ENCODE results near the gene KRTAP13-4. TPM values are rescaled to one million over a fixed set of nuclear protein-coding genes. Genes with fewer than 3 reads are reported as not detected.

Gene KRTAP13-4
- polyA plus RNA-seq (2012; ENCODE audit: low read depth, missing spikeins): not detected

GRCh38 chr21:30430170-30430655 is at the start of gene KRTAP13-4:
TSS of gene KRTAP13-4 (plus strand) at chr21:30430220. CDS start at chr21:30430276, 56 bp downstream.
- no peak for FAIRE-seq
- no peak for DNase-seq (ENCODE audit: insufficient read length, low spot score)
- no peak for TF ChIP-seq SPI1 (IDR thresholded peaks at IDR 0.05; ENCODE audit: low read depth, low read length)
- TF ChIP-seq POU2F2 (IDR thresholded peaks at IDR 0.05; ENCODE audit: low read depth, low read length): no peak
- no peak for TF ChIP-seq TAF1 (IDR thresholded peaks at IDR 0.05; ENCODE audit: low read depth, low read length)
- TF ChIP-seq PAX5 (IDR thresholded peaks at IDR 0.05; ENCODE audit: insufficient read depth, low read length, severe bottlenecking): no peak
- no peak for TF ChIP-seq POLR2AphosphoS5 (IDR thresholded peaks at IDR 0.05; ENCODE audit: low read depth, low read length)
- no peak for TF ChIP-seq POLR2A (IDR thresholded peaks at IDR 0.05; ENCODE audit: low read depth, low read length)

GRCh38 chr21:30382201-30382600 is 47.8 kb upstream of the KRTAP13-4 start:
- FAIRE-seq (no peak), DNase-seq (ENCODE audit: insufficient read length, low spot score) (no peak)

GRCh38 chr21:30391492-30392025 is 38.5 kb upstream of the KRTAP13-4 start:
- DNase-seq (ENCODE audit: insufficient read length, low spot score): no peak
- TF ChIP-seq PAX5 (IDR thresholded peaks at IDR 0.05; ENCODE audit: insufficient read depth, low read length, severe bottlenecking) (no peak), SPI1 (IDR thresholded peaks at IDR 0.05; ENCODE audit: low read depth, low read length) (no peak), POLR2A (IDR thresholded peaks at IDR 0.05; ENCODE audit: low read depth, low read length) (no peak), POU2F2 (IDR thresholded peaks at IDR 0.05; ENCODE audit: low read depth, low read length) (no peak), TAF1 (IDR thresholded peaks at IDR 0.05; ENCODE audit: low read depth, low read length) (no peak), POLR2AphosphoS5 (IDR thresholded peaks at IDR 0.05; ENCODE audit: low read depth, low read length) (no peak)
- no peak for FAIRE-seq

More at GRCh38 chr21:30382201-30382600, 47.8 kb upstream of the KRTAP13-4 start:
- TF ChIP-seq POLR2AphosphoS5 (IDR thresholded peaks at IDR 0.05; ENCODE audit: low read depth, low read length): no peak
- no peak for TF ChIP-seq TAF1 (IDR thresholded peaks at IDR 0.05; ENCODE audit: low read depth, low read length)
- no peak for TF ChIP-seq PAX5 (IDR thresholded peaks at IDR 0.05; ENCODE audit: insufficient read depth, low read length, severe bottlenecking)
- no peak for TF ChIP-seq SPI1 (IDR thresholded peaks at IDR 0.05; ENCODE audit: low read depth, low read length)
- TF ChIP-seq POU2F2 (IDR thresholded peaks at IDR 0.05; ENCODE audit: low read depth, low read length): no peak
- no peak for TF ChIP-seq POLR2A (IDR thresholded peaks at IDR 0.05; ENCODE audit: low read depth, low read length)

GRCh38 chr21:30395731-30396130 is 34.3 kb upstream of the KRTAP13-4 start, which contains the start of gene KRTAP13-1:
TSS of gene KRTAP13-1 (plus strand) at chr21:30396031. CDS start at chr21:30396087, 56 bp downstream.
- FAIRE-seq (no peak), DNase-seq (ENCODE audit: insufficient read length, low spot score) (no peak)
- no peak for TF ChIP-seq TAF1 (IDR thresholded peaks at IDR 0.05; ENCODE audit: low read depth, low read length)
- no peak for TF ChIP-seq POLR2AphosphoS5 (IDR thresholded peaks at IDR 0.05; ENCODE audit: low read depth, low read length)
- no peak for TF ChIP-seq PAX5 (IDR thresholded peaks at IDR 0.05; ENCODE audit: insufficient read depth, low read length, severe bottlenecking)
- no peak for TF ChIP-seq SPI1 (IDR thresholded peaks at IDR 0.05; ENCODE audit: low read depth, low read length)
- TF ChIP-seq POU2F2 (IDR thresholded peaks at IDR 0.05; ENCODE audit: low read depth, low read length): no peak
- TF ChIP-seq POLR2A (IDR thresholded peaks at IDR 0.05; ENCODE audit: low read depth, low read length): no peak

- FAIRE-seq: peak; percentile 13
- no peak for TF ChIP-seq POU2F2 (IDR thresholded peaks at IDR 0.05; ENCODE audit: low read depth, low read length)
- no peak for TF ChIP-seq POLR2A (IDR thresholded peaks at IDR 0.05; ENCODE audit: low read depth, low read length)
- TF ChIP-seq POLR2AphosphoS5 (IDR thresholded peaks at IDR 0.05; ENCODE audit: low read depth, low read length): no peak
- TF ChIP-seq SPI1 (IDR thresholded peaks at IDR 0.05; ENCODE audit: low read depth, low read length): no peak
- no peak for TF ChIP-seq TAF1 (IDR thresholded peaks at IDR 0.05; ENCODE audit: low read depth, low read length)
- TF ChIP-seq PAX5 (IDR thresholded peaks at IDR 0.05; ENCODE audit: insufficient read depth, low read length, severe bottlenecking): no peak
- DNase-seq (ENCODE audit: insufficient read length, low spot score): no peak
These were observed 21.1 kb upstream of the KRTAP13-4 start for GRCh38 chr21:30408782-30409494.

- no peak for TF ChIP-seq SPI1 (IDR thresholded peaks at IDR 0.05; ENCODE audit: low read depth, low read length)
- FAIRE-seq (no peak), DNase-seq (ENCODE audit: insufficient read length, low spot score) (no peak)
These were observed 14.0 kb upstream of the KRTAP13-4 start for GRCh38 chr21:30415993-30416392.

- TF ChIP-seq POLR2AphosphoS5 (IDR thresholded peaks at IDR 0.05; ENCODE audit: low read depth, low read length): no peak
- no peak for TF ChIP-seq SPI1 (IDR thresholded peaks at IDR 0.05; ENCODE audit: low read depth, low read length)
- no peak for TF ChIP-seq POU2F2 (IDR thresholded peaks at IDR 0.05; ENCODE audit: low read depth, low read length)
- TF ChIP-seq TAF1 (IDR thresholded peaks at IDR 0.05; ENCODE audit: low read depth, low read length): no peak
- no peak for TF ChIP-seq PAX5 (IDR thresholded peaks at IDR 0.05; ENCODE audit: insufficient read depth, low read length, severe bottlenecking)
- no peak for TF ChIP-seq POLR2A (IDR thresholded peaks at IDR 0.05; ENCODE audit: low read depth, low read length)
- DNase-seq (ENCODE audit: insufficient read length, low spot score) (no peak), FAIRE-seq (no peak)
These were observed 4.2 kb upstream of the KRTAP13-4 start, which contains the start of gene KRTAP13-3 for GRCh38 chr21:30425826-30426225. TSS of gene KRTAP13-3 (minus strand) at chr21:30425926. CDS start at chr21:30425912, 14 bp downstream.

GRCh38 chr21:30426731-30427130 is 3.3 kb upstream of the KRTAP13-4 start:
- TF ChIP-seq TAF1 (IDR thresholded peaks at IDR 0.05; ENCODE audit: low read depth, low read length): no peak
- TF ChIP-seq POLR2AphosphoS5 (IDR thresholded peaks at IDR 0.05; ENCODE audit: low read depth, low read length): no peak
- no peak for TF ChIP-seq PAX5 (IDR thresholded peaks at IDR 0.05; ENCODE audit: insufficient read depth, low read length, severe bottlenecking)
- no peak for TF ChIP-seq POU2F2 (IDR thresholded peaks at IDR 0.05; ENCODE audit: low read depth, low read length)
- TF ChIP-seq SPI1 (IDR thresholded peaks at IDR 0.05; ENCODE audit: low read depth, low read length): no peak
- TF ChIP-seq POLR2A (IDR thresholded peaks at IDR 0.05; ENCODE audit: low read depth, low read length): no peak
- DNase-seq (ENCODE audit: insufficient read length, low spot score) (no peak), FAIRE-seq (no peak)

- FAIRE-seq (peak; percentile 68), DNase-seq (ENCODE audit: insufficient read length, low spot score) (no peak)
- no peak for TF ChIP-seq POLR2AphosphoS5 (IDR thresholded peaks at IDR 0.05; ENCODE audit: low read depth, low read length)
These were observed 4.1 kb downstream of the KRTAP13-4 start for GRCh38 chr21:30434033-30434631.

Measured in GM12891 (cell line).